Activated naive CD8-positive, alpha-beta T cell treated with anti-CD3 and anti-CD28 coated beads, Interleukin-2, amount 50 U/mL, for 16 hours (primary cell): ENCODE data around the gene SSR4.

ENCODE experiments used
- DNase-seq: peaks from one replicate; pipeline ENCODE4 v3.0.0-alpha.2; 2020; ENCODE audit warnings: low read depth, low spot score

Gene SSR4

GRCh38 chrX:153828723-153829548 lies 34.5 kb downstream of the SSR4 start:
- DNase-seq, result no peak

- DNase-seq, result no peak
Observed at GRCh38 chrX:153829549-153829798, 35.0 kb downstream of the SSR4 start.

- DNase-seq, result no peak
Observed at GRCh38 chrX:153829799-153830639, 35.6 kb downstream of the SSR4 start, which contains the start of gene PDZD4. TSS of gene PDZD4 (minus strand) at chrX:153830544. CDS start at chrX:153830298, 246 bp downstream.

- no peak for DNase-seq
Observed at GRCh38 chrX:153830640-153831428, 36.4 kb downstream of the SSR4 start.

GRCh38 chrX:153831429-153832150 lies 37.1 kb downstream of the SSR4 start:
- no peak for DNase-seq

GRCh38 chrX:153832728-153833127 lies 38.3 kb downstream of the SSR4 start:
- DNase-seq, result no peak

GRCh38 chrX:153836921-153837320 lies 42.5 kb downstream of the SSR4 start:
- no peak for DNase-seq

- DNase-seq, result no peak
Observed at GRCh38 chrX:153844509-153845082, 50.1 kb downstream of the SSR4 start.

- DNase-seq, result no peak
Observed at GRCh38 chrX:153845195-153845594, 50.7 kb downstream of the SSR4 start.

- no peak for DNase-seq
Observed at GRCh38 chrX:153845842-153846241, 51.4 kb downstream of the SSR4 start.
